Left ventricle myocardium inferior (tissue), 1 donor: Measurements from ENCODE around the gene SSB. TPM values are rescaled to one million over a fixed set of nuclear protein-coding genes. Genes with fewer than 3 reads are reported as not detected.
A peak's percentile ranks its signal among the peaks of the same experiment; 100 is the strongest.
"Not testable (repeated sequence)": the region's sequence is repeated elsewhere in the genome, so short reads cannot be mapped to it uniquely, and the experiment has no call there.

ENCODE experiments used
- DNase-seq: peaks from one replicate; pipeline ENCODE4 v3.0.0-alpha.2; 2020
- H3K27ac ChIP-seq: fragments of 200-600 bp; replicated peaks from 2 replicates; pipeline ENCODE4 v1.8.0; 2021
- H3K27me3 ChIP-seq: fragments of 200-600 bp; 2 replicates; pipeline ENCODE4 v1.8.0; 2021; ENCODE audit warnings: low read depth
- H3K36me3 ChIP-seq: fragments of 200-600 bp; 2 replicates; pipeline ENCODE4 v1.8.0; 2021
- H3K4me1 ChIP-seq: fragments of 200-600 bp; 2 replicates; pipeline ENCODE4 v1.8.0; 2021
- H3K4me3 ChIP-seq: fragments of 200-600 bp; 2 replicates; pipeline ENCODE4 v1.8.0; 2021; ENCODE audit warnings: mild to moderate bottlenecking, moderate library complexity
- H3K9me3 ChIP-seq: fragments of 200-600 bp; replicated peaks from 2 replicates; pipeline ENCODE4 v1.8.0; 2021
- CTCF ChIP-seq: fragments of 200-600 bp; IDR thresholded peaks from 2 replicates; pipeline ENCODE4 v1.8.0; 2021; ENCODE audit warnings: antibody characterized with exemption, mild to moderate bottlenecking, borderline replicate concordance
- intact Hi-C: fragments of 100-400 bp; cut with micrococcal nuclease; formaldehyde crosslinking; loops from one replicate; pipeline ENCODE4 v1.11.0; 2022
- total RNA-seq: library from RNA; stranded (reverse); fragmentation: NEBNext Ultra II Directional; extraction: Animal tissue kit (Norgen Biotek cat#: 25700); gene quantifications from one replicate; pipeline ENCODE4 v1.2.1, GENCODE V29; 2021
- donor health status: DM: no; HTN: yes; CAD: no; lungs with severe emphysema.

Gene SSB
- total RNA-seq, 1 donor from 2014 or later = 54.8 TPM

GRCh38 chr2:169838743-169839489 is 40.2 kb downstream of the SSB start:
- Histone ChIP-seq H3K4me3 (peak overlapping the region; percentile 34), H3K36me3 (peaks cover 9% of the 10 kb centered on the region), H3K4me1 (peaks cover 84% of the 10 kb centered on the region), H3K27me3 (no peaks in the 10 kb centered on the region), H3K9me3 (no peaks in the 10 kb centered on the region), H3K27ac (peak overlapping the region; percentile 79)
- intact Hi-C loops = no loop called here
- DNase-seq = no peak
- TF ChIP-seq CTCF = no peak

- Histone ChIP-seq H3K36me3 (peaks cover 9% of the 10 kb centered on the region), H3K27ac (peak overlapping the region; percentile 79), H3K4me1 (peaks cover 82% of the 10 kb centered on the region), H3K4me3 (peak overlapping the region; percentile 51), H3K9me3 (no peaks in the 10 kb centered on the region), H3K27me3 (no peaks in the 10 kb centered on the region)
- TF ChIP-seq CTCF = no peak
- intact Hi-C loops = no loop called here
- DNase-seq = no peak
These were observed 41.5 kb downstream of the SSB start for GRCh38 chr2:169839954-169840746.

- Histone ChIP-seq H3K27me3 (no peaks in the 10 kb centered on the region), H3K9me3 (no peaks in the 10 kb centered on the region), H3K4me3 (peak overlapping the region; percentile 51), H3K27ac (peak overlapping the region; percentile 79), H3K4me1 (peaks cover 82% of the 10 kb centered on the region), H3K36me3 (peaks cover 9% of the 10 kb centered on the region)
- DNase-seq = no peak
- TF ChIP-seq CTCF = no peak
- intact Hi-C loops = no loop called here
These were observed 42.1 kb downstream of the SSB start for GRCh38 chr2:169840747-169841142.

- peaks cover 83% of the 10 kb centered on the region for H3K4me1 ChIP-seq
- intact Hi-C loops, H3K36me3 ChIP-seq, H3K27me3 ChIP-seq, H3K9me3 ChIP-seq, H3K4me3 ChIP-seq, DNase-seq: not testable (repeated sequence)
- H3K27ac ChIP-seq = peak overlapping the region; percentile 79
These were observed 43.0 kb downstream of the SSB start for GRCh38 chr2:169841625-169842024.

GRCh38 chr2:169845016-169845415 is 46.3 kb downstream of the SSB start:
- H3K27ac ChIP-seq = no peak overlapping the region
- no peak for TF ChIP-seq CTCF

GRCh38 chr2:169848959-169849693 is 50.5 kb downstream of the SSB start:
- H3K27me3 ChIP-seq, DNase-seq, H3K9me3 ChIP-seq, H3K4me3 ChIP-seq, H3K36me3 ChIP-seq, intact Hi-C loops: not testable (repeated sequence)
- Histone ChIP-seq H3K27ac (peak overlapping the region; percentile 47), H3K4me1 (peaks cover 79% of the 10 kb centered on the region)

More at GRCh38 chr2:169845016-169845415, 46.3 kb downstream of the SSB start:
- H3K4me1 ChIP-seq = peaks cover 86% of the 10 kb centered on the region
- no peak overlapping the region for H3K4me3 ChIP-seq
- H3K27me3 ChIP-seq = no peaks in the 10 kb centered on the region
- peaks cover 9% of the 10 kb centered on the region for H3K36me3 ChIP-seq
- DNase-seq = no peak
- intact Hi-C loops = no loop called here
- H3K9me3 ChIP-seq = no peaks in the 10 kb centered on the region
